Measurements from ENCODE around the gene SIGLEC7.

Gene SIGLEC7

GRCh38 chr19:51127032-51127431 is 15.1 kb upstream of the SIGLEC7 start:
- no peak overlapping the region for H2AFZ ChIP-seq (ENCODE audit: low read length, unreplicated experiment)
- H3K4me3 ChIP-seq (ENCODE audit: low read depth, low read length), result no peak overlapping the region
- no peak overlapping the region for H3K27ac ChIP-seq (ENCODE audit: low read depth, low read length)
- peaks cover 14% of the 10 kb centered on the region for H3K4me1 ChIP-seq (ENCODE audit: control insufficient read depth, insufficient read depth, low read length, unreplicated experiment)
- H3K79me2 ChIP-seq (ENCODE audit: control insufficient read depth, insufficient read depth, low read length, unreplicated experiment), result no peaks in the 10 kb centered on the region
- H3K36me3 ChIP-seq (ENCODE audit: insufficient read depth, low read length), result no peaks in the 10 kb centered on the region
- peaks cover 9% of the 10 kb centered on the region; the same call in 1 of the 2 replicates for H3K27me3 ChIP-seq (ENCODE audit: insufficient read depth, low read length)

- Histone ChIP-seq H3K79me2 (ENCODE audit: control insufficient read depth, insufficient read depth, low read length, unreplicated experiment) (no peaks in the 10 kb centered on the region), H3K4me3 (ENCODE audit: low read depth, low read length) (no peak overlapping the region), H3K4me1 (ENCODE audit: control insufficient read depth, insufficient read depth, low read length, unreplicated experiment) (peaks cover 15% of the 10 kb centered on the region), H2AFZ (ENCODE audit: low read length, unreplicated experiment) (no peak overlapping the region), H3K27me3 (ENCODE audit: insufficient read depth, low read length) (peaks cover 9% of the 10 kb centered on the region; the same call in 1 of the 2 replicates), H3K27ac (ENCODE audit: low read depth, low read length) (no peak overlapping the region), H3K36me3 (ENCODE audit: insufficient read depth, low read length) (no peaks in the 10 kb centered on the region)
These were observed 14.3 kb upstream of the SIGLEC7 start for GRCh38 chr19:51127755-51128154.

- no peak overlapping the region for H3K4me3 ChIP-seq (ENCODE audit: low read depth, low read length)
- no peak overlapping the region for H3K27ac ChIP-seq (ENCODE audit: low read depth, low read length)
These were observed 13.9 kb upstream of the SIGLEC7 start for GRCh38 chr19:51128227-51128626.

GRCh38 chr19:51129716-51130115 is 12.4 kb upstream of the SIGLEC7 start:
- H2AFZ ChIP-seq (ENCODE audit: low read length, unreplicated experiment), result no peak overlapping the region
- H3K4me1 ChIP-seq (ENCODE audit: control insufficient read depth, insufficient read depth, low read length, unreplicated experiment), result peaks cover 15% of the 10 kb centered on the region
- no peak overlapping the region for H3K4me3 ChIP-seq (ENCODE audit: low read depth, low read length)
- no peaks in the 10 kb centered on the region for H3K36me3 ChIP-seq (ENCODE audit: insufficient read depth, low read length)
- H3K27me3 ChIP-seq (ENCODE audit: insufficient read depth, low read length), result peaks cover 9% of the 10 kb centered on the region; the same call in 1 of the 2 replicates
- no peak overlapping the region for H3K27ac ChIP-seq (ENCODE audit: low read depth, low read length)
- no peaks in the 10 kb centered on the region for H3K79me2 ChIP-seq (ENCODE audit: control insufficient read depth, insufficient read depth, low read length, unreplicated experiment)

More at GRCh38 chr19:51128227-51128626, 13.9 kb upstream of the SIGLEC7 start:
- Histone ChIP-seq H3K27me3 (ENCODE audit: insufficient read depth, low read length) (peaks cover 9% of the 10 kb centered on the region; the same call in 1 of the 2 replicates), H2AFZ (ENCODE audit: low read length, unreplicated experiment) (no peak overlapping the region), H3K79me2 (ENCODE audit: control insufficient read depth, insufficient read depth, low read length, unreplicated experiment) (no peaks in the 10 kb centered on the region), H3K36me3 (ENCODE audit: insufficient read depth, low read length) (no peaks in the 10 kb centered on the region), H3K4me1 (ENCODE audit: control insufficient read depth, insufficient read depth, low read length, unreplicated experiment) (peaks cover 15% of the 10 kb centered on the region)

GRCh38 chr19:51131780-51132680 is 10.1 kb upstream of the SIGLEC7 start:
- H3K4me1 ChIP-seq (ENCODE audit: control insufficient read depth, insufficient read depth, low read length, unreplicated experiment), result peaks cover 15% of the 10 kb centered on the region
- peaks cover 20% of the 10 kb centered on the region for H3K27me3 ChIP-seq (ENCODE audit: insufficient read depth, low read length)
- H3K79me2 ChIP-seq (ENCODE audit: control insufficient read depth, insufficient read depth, low read length, unreplicated experiment), result no peaks in the 10 kb centered on the region
- no peak overlapping the region for H2AFZ ChIP-seq (ENCODE audit: low read length, unreplicated experiment)
- peak overlapping the region; percentile 33; the same call in 1 of the 2 replicates for H3K4me3 ChIP-seq (ENCODE audit: low read depth, low read length)
- H3K27ac ChIP-seq (ENCODE audit: low read depth, low read length), result no peak overlapping the region
- H3K36me3 ChIP-seq (ENCODE audit: insufficient read depth, low read length), result no peaks in the 10 kb centered on the region

- H2AFZ ChIP-seq (ENCODE audit: low read length, unreplicated experiment), result no peak overlapping the region
- H3K36me3 ChIP-seq (ENCODE audit: insufficient read depth, low read length), result no peaks in the 10 kb centered on the region
- H3K4me3 ChIP-seq (ENCODE audit: low read depth, low read length), result no peak overlapping the region
These were observed 7.1 kb upstream of the SIGLEC7 start for GRCh38 chr19:51135004-51135403.

GRCh38 chr19:51135986-51136762 is 5.9 kb upstream of the SIGLEC7 start:
- Histone ChIP-seq H3K27me3 (ENCODE audit: insufficient read depth, low read length) (peaks cover 49% of the 10 kb centered on the region), H3K4me1 (ENCODE audit: control insufficient read depth, insufficient read depth, low read length, unreplicated experiment) (peaks cover 3% of the 10 kb centered on the region), H3K4me3 (ENCODE audit: low read depth, low read length) (no peak overlapping the region), H3K36me3 (ENCODE audit: insufficient read depth, low read length) (no peaks in the 10 kb centered on the region), H2AFZ (ENCODE audit: low read length, unreplicated experiment) (no peak overlapping the region), H3K27ac (ENCODE audit: low read depth, low read length) (no peak overlapping the region), H3K79me2 (ENCODE audit: control insufficient read depth, insufficient read depth, low read length, unreplicated experiment) (no peaks in the 10 kb centered on the region)

More at GRCh38 chr19:51135004-51135403, 7.1 kb upstream of the SIGLEC7 start:
- Histone ChIP-seq H3K79me2 (ENCODE audit: control insufficient read depth, insufficient read depth, low read length, unreplicated experiment) (no peaks in the 10 kb centered on the region), H3K27ac (ENCODE audit: low read depth, low read length) (no peak overlapping the region), H3K27me3 (ENCODE audit: insufficient read depth, low read length) (peaks cover 46% of the 10 kb centered on the region), H3K4me1 (ENCODE audit: control insufficient read depth, insufficient read depth, low read length, unreplicated experiment) (peaks cover 3% of the 10 kb centered on the region)

- Histone ChIP-seq H2AFZ (ENCODE audit: low read length, unreplicated experiment) (no peak overlapping the region), H3K4me1 (ENCODE audit: control insufficient read depth, insufficient read depth, low read length, unreplicated experiment) (peaks cover 2% of the 10 kb centered on the region), H3K36me3 (ENCODE audit: insufficient read depth, low read length) (no peaks in the 10 kb centered on the region), H3K4me3 (ENCODE audit: low read depth, low read length) (no peak overlapping the region), H3K27me3 (ENCODE audit: insufficient read depth, low read length) (peaks cover 54% of the 10 kb centered on the region), H3K79me2 (ENCODE audit: control insufficient read depth, insufficient read depth, low read length, unreplicated experiment) (no peaks in the 10 kb centered on the region), H3K27ac (ENCODE audit: low read depth, low read length) (no peak overlapping the region)
These were observed 5.1 kb upstream of the SIGLEC7 start for GRCh38 chr19:51136851-51137551.

- no peak overlapping the region for H3K27ac ChIP-seq (ENCODE audit: low read depth, low read length)
- no peaks in the 10 kb centered on the region for H3K79me2 ChIP-seq (ENCODE audit: control insufficient read depth, insufficient read depth, low read length, unreplicated experiment)
- no peak overlapping the region for H3K4me3 ChIP-seq (ENCODE audit: low read depth, low read length)
- no peak overlapping the region for H2AFZ ChIP-seq (ENCODE audit: low read length, unreplicated experiment)
- no peaks in the 10 kb centered on the region for H3K4me1 ChIP-seq (ENCODE audit: control insufficient read depth, insufficient read depth, low read length, unreplicated experiment)
- H3K36me3 ChIP-seq (ENCODE audit: insufficient read depth, low read length), result no peaks in the 10 kb centered on the region
- peaks cover 54% of the 10 kb centered on the region for H3K27me3 ChIP-seq (ENCODE audit: insufficient read depth, low read length)
These were observed 4.2 kb upstream of the SIGLEC7 start for GRCh38 chr19:51137792-51138425.

DNA sequence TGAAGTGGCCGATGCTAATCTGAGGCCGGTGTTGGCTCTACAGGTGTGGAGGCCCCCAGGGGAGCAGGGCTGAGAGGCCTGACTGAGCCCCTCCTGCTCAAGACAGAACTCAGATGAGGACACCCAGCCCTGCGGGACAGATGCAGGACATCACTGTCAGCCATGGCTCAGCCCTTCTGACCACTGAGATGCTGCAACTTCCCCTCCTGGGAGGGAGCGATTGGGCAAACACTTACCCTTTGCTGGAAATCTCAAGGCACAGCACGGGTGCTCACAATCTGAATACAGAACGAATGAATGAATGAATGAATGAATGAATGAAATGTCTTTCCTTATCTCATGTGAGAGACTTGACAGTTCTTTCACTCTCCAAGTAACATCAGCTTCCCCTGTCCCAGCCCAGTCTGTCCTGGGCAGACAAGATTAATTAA is 3.5 kb upstream of the SIGLEC7 start:
- Histone ChIP-seq H3K79me2 (ENCODE audit: control insufficient read depth, insufficient read depth, low read length, unreplicated experiment) (no peaks in the 10 kb centered on the region), H2AFZ (ENCODE audit: low read length, unreplicated experiment) (no peak overlapping the region), H3K27ac (ENCODE audit: low read depth, low read length) (no peak overlapping the region), H3K27me3 (ENCODE audit: insufficient read depth, low read length) (peaks cover 54% of the 10 kb centered on the region), H3K4me3 (ENCODE audit: low read depth, low read length) (no peak overlapping the region), H3K4me1 (ENCODE audit: control insufficient read depth, insufficient read depth, low read length, unreplicated experiment) (no peaks in the 10 kb centered on the region), H3K36me3 (ENCODE audit: insufficient read depth, low read length) (no peaks in the 10 kb centered on the region)
